Testis (tissue), 2 donors: ENCODE results near the gene TCF4.

Experiments
- CTCF ChIP-seq, 3 experiments: fragments of 450-650 bp in 2 of 3; fragments of 200-600 bp in 1 of 3; sonication (generic) in 1 of 3; IDR thresholded peaks; one replicate each; pipeline ENCODE4 v1.5.1; 2016 to 2019; ENCODE audit warnings: antibody characterized with exemption in 3 of 3, mild to moderate bottlenecking in 2 of 3, moderate library complexity in 1 of 3
- POLR2A ChIP-seq: fragments of 450-650 bp; IDR thresholded peaks from one replicate; pipeline ENCODE4 v1.6.1; 2017; ENCODE audit warnings: antibody characterized with exemption, mild to moderate bottlenecking, moderate library complexity

- TF ChIP-seq POLR2A = no peak
- no peak for TF ChIP-seq CTCF (IDR thresholded peaks at IDR 0.05)
These were observed 267.3 kb downstream of the TCF4 start for GRCh38 chr18:55320424-55321264.
